Liver (tissue), 3 donors: Measurements from ENCODE around the gene FAM117A.

Source experiments
- CTCF ChIP-seq: fragments of 150-350 bp; IDR thresholded peaks from 2 replicates; pipeline ENCODE4 v1.5.1; 2017; ENCODE audit warnings: improper control_type of control experiment, low read depth, low read length; ENCODE audit not compliant: missing input control
- JUND ChIP-seq, 2 donors: IDR thresholded peaks; 2 replicates each; pipeline ENCODE4 v1.6.1; 2016; ENCODE audit warnings: antibody characterized with exemption in 2 of 2
- MAX ChIP-seq: IDR thresholded peaks from 2 replicates; pipeline ENCODE4 v1.6.1; 2016; ENCODE audit warnings: antibody characterized with exemption
- NR2F2 ChIP-seq: IDR thresholded peaks from 2 replicates; pipeline ENCODE4 v1.6.1; 2016; ENCODE audit warnings: antibody characterized with exemption
- REST ChIP-seq: IDR thresholded peaks from 2 replicates; pipeline ENCODE4 v1.6.1; 2016; ENCODE audit warnings: antibody characterized with exemption, mild to moderate bottlenecking
- TAF1 ChIP-seq: conservative IDR thresholded peaks from 2 replicates; pipeline ENCODE4 v1.6.1; 2016; ENCODE audit warnings: antibody characterized with exemption, mild to moderate bottlenecking
- YY1 ChIP-seq: IDR thresholded peaks from 2 replicates; pipeline ENCODE4 v1.6.1; 2016; ENCODE audit warnings: antibody characterized with exemption, mild to moderate bottlenecking
- ZBTB33 ChIP-seq: IDR thresholded peaks from 2 replicates; pipeline ENCODE4 v1.6.1; 2016; ENCODE audit warnings: antibody characterized with exemption
- donor health status: healthy.
- donor health status: healthy.

- no peak for TF ChIP-seq TAF1
- no peak for TF ChIP-seq CTCF
- no peak for TF ChIP-seq ZBTB33
- no peak for TF ChIP-seq MAX
- TF ChIP-seq REST, result no peak
- TF ChIP-seq YY1, result no peak
- no peak for TF ChIP-seq NR2F2
- no peak for TF ChIP-seq JUND (IDR thresholded peaks at IDR 0.05)
Measured at GRCh38 chr17:49691677-49692191, 72.2 kb downstream of the FAM117A start.
